ENCODE measurements around the gene KRTAP9-1. TPM values are rescaled to one million over a fixed set of nuclear protein-coding genes. Genes with fewer than 3 reads are reported as not detected.
"Not testable (repeated sequence)": the region's sequence is repeated elsewhere in the genome, so short reads cannot be mapped to it uniquely, and the experiment has no call there.

Gene KRTAP9-1, protein sequence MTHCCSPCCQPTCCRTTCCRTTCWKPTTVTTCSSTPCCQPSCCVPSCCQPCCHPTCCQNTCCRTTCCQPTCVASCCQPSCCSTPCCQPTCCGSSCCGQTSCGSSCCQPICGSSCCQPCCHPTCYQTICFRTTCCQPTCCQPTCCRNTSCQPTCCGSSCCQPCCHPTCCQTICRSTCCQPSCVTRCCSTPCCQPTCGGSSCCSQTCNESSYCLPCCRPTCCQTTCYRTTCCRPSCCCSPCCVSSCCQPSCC
- not detected for total RNA-seq

DNA sequence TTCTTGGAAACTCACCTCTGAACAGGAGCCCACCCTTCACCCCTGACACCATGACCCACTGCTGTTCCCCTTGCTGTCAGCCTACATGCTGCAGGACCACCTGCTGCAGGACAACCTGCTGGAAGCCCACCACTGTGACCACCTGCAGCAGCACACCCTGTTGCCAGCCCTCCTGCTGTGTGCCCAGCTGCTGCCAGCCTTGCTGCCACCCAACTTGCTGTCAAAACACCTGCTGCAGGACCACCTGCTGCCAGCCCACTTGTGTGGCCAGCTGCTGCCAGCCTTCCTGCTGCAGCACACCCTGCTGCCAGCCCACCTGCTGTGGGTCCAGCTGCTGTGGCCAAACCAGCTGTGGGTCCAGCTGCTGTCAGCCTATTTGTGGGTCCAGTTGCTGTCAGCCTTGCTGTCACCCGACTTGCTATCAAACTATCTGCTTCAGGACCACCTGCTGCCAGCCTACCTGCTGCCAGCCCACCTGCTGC, at the start of gene KRTAP9-1:
TSS of gene KRTAP9-1 (plus strand) at position 51 of the 482 bp plus-strand sequence. CDS start at position 51, 0 bp downstream.
- not testable (repeated sequence) for DNase-seq

DNA sequence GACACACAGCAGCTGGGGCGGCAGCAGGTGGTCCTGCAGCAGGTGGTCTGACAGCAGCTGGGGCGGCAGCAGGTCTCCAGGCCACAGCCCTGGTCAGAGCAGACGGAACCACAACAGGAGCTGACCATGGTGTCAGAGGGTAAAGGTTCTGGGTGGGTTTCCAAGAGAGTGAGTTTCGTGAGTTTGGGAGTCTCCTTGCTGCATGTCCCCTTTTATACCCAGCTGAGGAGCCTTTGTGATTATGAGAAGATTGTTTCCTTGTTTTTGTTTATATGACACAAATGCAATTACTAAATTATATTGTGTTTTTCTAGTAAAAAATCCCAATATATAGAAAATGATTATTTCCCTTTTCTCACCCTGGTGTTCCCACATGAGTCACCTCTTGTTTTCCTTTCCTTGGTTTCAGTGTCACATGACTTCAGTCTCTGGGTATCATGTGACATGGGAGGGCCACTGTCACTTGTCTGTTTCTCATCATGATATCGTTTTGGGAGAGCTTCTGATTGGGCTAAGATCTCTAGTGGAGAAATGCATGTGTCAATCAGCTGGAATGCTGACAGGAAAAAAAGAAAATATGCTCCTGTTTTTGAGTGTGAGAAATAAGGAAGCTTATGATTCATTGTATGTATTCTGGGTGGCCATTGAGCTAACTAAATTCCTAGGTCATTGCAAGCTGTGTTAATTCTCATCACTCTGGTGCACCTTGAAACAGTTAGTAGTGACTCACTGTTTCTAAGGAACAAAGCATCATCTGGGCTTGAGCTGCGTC, 49.1 kb upstream of the KRTAP9-1 start, which contains the start of gene KRTAP4-6:
TSS of gene KRTAP4-6 (minus strand) at position 185 of the 772 bp plus-strand sequence. CDS start at position 128, 57 bp downstream.
- DNase-seq = no peak

DNA sequence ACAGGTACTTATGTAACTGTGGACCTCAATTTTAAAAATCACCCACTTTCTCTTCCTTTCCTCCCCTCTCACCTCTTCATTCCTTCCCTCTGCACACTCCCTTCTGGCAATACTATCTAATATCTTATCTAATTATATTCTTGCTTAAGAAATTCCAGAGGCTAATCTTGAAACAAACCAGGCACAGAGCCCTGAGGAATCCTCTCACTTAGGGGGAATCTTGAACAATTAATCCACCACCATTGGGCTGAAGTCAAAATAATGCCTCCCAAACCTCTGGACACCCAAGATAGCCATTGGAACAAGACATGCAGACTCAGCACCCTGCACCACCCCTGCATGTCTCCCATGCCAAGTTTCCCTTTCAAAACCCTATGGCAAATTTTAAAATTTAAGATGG, 48.3 kb upstream of the KRTAP9-1 start:
- DNase-seq = no peak

DNA sequence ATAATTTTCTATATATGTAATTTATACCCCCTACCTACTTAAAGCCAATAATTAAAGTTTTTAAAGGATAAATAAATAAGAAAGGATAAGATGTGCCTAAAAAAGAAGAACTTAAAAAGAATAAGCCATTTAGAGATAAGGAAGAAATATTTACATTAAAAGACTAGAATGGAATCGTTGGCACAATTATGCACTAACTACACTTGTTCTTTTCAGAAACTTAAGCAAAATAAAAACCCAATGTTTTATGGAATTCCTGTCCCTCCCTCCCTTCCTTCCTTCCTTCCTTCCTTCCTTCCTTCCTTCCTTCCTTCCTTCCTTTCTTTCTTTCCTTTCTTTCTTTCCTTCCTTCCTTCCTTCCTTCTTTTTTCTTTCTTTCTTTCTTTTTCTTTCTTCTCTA, 44.8 kb upstream of the KRTAP9-1 start:
- no peak for DNase-seq

DNA sequence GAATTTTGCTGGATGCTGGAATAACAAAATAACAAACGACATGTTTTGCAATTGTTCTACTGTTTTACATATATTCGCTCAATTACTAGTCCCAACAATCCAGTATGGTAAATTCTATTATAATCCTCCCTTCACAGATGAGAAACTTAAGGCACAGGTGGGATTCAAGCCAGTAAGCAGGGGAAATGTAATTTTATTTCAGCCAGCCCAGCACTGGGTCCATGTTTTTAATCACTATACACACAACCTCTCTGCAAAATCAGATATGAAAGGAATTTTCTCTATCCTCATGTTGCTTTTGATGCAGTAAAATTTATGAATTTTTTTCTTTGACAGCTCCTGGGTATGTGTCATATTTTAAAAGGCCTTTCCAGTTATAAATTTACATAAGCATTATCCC, 44.4 kb upstream of the KRTAP9-1 start:
- DNase-seq = no peak

DNA sequence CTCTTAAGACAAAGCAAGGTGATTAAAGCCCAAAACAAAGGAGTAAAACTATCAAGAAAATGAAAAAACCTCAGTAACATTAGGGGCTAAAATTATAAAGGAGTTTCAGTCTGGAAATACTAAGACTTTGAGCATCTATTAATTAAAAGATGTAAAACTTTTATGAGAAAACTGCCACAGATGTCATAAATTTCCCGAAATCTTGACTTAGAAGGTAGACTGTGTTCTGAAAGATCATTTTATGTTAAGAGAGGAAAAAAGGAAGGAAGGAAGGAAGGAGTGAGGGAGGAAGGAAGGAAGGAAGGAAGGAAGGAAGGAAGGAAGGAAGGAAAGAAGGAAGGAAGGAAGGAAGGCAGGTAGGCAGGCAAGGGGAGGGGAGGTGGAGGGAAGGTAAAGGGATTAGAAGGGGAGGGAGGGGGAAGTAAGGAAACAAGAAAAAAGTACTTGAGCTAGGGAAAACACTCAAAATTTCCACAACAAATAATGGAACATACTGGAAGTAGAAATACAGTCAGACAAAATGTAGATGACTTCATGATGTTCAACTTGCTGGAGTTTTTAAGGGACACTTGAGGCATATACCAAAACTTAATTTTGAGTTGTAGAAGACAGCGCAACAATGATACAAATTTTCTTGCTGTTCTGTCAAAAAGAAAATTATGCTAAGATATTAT, 42.0 kb upstream of the KRTAP9-1 start:
- no peak for DNase-seq

DNA sequence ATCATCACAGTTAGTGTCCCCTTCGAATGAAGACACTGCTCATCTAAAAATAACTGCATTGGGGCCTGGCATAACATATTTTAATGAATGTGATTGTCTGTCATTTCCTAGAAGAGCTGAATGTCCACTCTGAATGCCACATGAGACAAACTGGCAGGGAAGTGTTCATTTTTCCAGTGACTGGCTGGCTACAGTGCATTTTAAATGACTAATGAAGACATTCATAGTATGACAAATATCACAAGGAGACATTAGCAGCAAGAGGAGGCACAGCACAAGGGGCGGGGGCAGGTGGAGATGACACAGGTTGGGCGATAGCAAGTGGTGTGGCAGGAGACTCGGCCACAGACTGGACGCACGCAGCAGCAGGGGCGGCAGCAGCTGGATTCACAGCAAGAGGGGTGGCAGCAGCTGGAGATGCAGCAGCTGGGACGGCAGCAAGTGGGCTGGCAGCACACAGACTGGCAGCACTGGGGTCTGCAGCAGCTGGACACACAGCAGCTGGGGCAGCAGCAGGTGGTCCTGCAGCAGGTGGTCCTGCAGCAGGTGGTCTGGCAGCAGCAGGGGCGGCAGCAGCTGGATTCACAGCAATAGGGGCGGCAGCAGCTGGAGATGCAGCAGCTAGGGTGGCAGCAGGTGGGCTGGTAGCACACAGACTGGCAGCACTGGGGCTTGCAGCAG, 40.6 kb upstream of the KRTAP9-1 start:
- not testable (repeated sequence) for DNase-seq

DNA sequence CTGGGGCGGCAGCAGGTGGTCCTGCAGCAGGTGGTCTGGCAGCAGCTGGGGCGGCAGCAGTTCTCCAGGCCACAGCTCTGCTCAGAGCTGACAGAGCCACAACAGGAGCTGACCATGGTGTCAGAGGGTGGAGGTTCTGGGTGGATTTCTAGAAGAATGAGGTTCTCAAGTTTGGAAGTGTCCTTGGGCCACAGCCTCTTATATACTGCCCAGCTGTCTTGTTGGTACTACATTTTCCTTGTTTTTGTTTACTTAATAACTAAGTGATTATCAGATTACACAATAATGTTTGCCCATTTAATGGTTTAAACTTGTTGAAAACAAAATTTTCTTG, 40.1 kb upstream of the KRTAP9-1 start, which contains the start of gene KRTAP4-5:
TSS of gene KRTAP4-5 (minus strand) at position 174 of the 334 bp plus-strand sequence. CDS start at position 116, 58 bp downstream.
- DNase-seq = no peak

DNA sequence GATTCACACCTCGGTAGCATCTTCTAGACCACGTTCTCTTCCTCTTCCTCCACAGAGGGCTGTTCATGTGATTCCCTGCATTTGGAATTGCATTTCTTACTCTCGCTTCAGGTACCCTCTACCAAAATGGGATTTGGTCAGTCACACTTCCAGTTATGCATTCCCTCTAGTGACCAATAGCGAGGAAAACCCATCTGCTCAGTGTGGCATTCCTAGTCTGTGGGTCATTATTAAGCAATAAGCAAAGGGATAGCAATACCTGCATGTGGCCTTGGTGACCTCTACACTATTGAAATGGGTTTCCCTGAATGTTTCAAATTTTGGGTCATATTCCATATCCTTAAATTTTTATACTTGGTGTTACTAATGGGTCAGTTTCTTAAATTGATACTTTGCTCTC, 39.7 kb upstream of the KRTAP9-1 start:
- DNase-seq = no peak

DNA sequence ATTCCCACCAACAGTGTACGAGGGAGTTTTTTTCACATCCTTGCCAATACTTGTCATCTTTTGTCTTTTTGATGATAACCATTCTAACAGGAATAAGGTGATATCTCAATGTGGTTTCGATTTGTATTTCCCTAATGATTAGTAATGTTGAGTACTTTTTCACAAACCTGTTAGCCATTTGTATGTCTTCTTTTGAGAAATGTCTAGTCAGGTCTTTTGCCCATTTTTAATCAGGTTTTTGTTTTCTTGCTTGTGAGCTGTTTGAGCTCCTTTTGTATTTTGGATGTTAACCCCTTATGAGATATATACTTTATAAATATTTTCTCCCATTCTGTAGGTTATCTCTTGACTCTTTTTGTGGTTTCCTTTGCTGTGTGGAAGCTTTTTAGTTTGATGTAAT, 38.2 kb upstream of the KRTAP9-1 start:
- no peak for DNase-seq

DNA sequence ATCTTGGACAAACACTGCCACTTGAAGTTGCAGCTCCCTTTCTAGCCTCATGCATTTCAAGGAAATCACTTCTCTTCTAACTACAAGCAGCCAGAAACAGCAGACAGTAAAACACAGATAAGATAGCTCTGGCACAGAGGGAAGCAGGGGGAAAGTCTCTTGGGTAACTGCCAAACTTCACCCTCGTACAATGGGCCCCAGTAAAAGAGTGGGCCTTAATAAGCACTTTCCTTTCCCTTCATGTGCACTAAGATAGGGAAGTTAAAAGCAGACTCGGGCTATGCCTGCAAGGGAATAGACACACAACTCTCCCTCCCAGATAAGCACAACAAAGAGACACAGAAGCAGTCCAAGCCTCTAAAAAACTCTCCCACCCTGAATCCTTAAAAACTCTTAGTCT, 35.8 kb upstream of the KRTAP9-1 start:
- no peak for DNase-seq

DNA sequence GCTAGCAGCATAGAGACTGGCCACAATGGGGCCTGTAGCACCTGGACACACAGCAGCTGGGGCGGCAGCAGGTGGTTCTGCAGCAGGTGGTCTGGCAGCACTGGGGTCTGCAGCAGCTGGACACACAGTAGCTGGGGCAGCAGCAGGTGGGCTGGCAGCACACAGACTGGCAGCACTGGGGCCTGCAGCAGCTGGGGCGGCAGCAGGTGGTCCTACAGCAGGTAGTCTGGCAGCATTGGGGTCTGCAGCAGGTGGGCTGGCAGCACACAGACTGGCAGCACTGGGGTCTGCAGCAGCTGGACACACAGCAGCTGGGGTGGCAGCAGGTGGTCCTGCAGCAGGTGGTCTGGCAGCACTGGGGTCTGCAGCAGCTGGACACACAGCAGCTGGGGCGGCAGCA, 29.5 kb upstream of the KRTAP9-1 start:
- DNase-seq = not testable (repeated sequence)

DNA sequence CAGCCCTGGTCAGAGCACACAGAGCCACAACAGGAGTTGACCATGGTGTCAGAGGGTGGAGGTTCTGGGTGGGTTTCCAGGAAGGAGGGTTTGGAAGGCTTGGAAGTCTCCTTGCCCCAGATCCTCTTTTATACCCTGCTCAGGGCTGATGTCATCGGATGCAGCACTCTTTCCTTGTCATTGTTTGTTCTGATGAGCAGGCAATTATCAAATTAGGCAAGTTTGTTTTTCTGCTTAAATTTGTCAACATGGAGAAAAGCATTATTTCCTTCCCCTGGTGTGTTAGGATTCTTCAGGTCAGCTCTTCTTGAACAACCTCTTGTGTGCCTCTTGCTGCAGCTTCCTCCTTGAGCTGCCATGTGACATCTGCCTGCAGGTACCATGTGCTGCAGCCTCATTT, 29.0 kb upstream of the KRTAP9-1 start, which contains the start of gene KRTAP4-4:
TSS of gene KRTAP4-4 (minus strand) at position 101 of the 400 bp plus-strand sequence. CDS start at position 44, 57 bp downstream.
- no peak for DNase-seq

DNA sequence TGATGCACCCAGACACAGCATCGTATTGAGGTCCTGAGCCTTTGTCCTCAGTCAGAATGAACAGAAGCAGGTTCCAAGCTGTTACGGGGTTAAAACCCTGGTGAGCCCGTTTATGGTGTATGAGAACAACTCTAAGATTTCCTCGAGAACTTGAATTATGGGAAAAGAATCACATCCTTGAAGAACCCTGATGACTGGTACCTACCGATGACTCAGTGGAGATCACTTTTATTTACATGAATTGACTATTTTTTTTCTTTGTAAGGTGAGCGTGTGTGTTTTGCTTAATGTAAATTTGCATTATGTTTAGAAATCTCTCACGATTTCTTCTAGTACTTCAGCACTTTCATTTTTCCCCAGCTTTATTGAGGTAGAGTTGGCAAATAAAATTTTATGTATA, 25.9 kb upstream of the KRTAP9-1 start:
- no peak for DNase-seq

DNA sequence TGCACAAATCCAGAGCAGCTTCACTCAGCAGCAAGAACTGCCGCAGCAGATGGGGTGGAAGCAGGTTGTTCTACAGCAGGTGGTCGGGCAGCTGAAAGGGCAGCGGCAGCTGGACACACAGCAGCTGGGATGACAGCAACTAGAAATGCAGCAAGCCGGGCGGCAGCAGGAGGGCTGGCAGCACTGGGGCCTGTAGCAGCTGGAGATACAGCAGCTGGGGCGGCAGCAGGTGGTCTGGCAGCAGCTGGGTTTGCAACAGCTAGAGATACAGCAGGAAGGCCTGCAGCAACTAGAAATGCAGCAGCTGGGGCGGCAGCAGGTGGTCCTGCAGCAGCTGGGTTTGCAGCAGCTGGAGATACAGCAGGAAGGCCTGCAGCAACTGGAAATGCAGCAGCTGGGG, 22.1 kb upstream of the KRTAP9-1 start:
- DNase-seq = no peak

DNA sequence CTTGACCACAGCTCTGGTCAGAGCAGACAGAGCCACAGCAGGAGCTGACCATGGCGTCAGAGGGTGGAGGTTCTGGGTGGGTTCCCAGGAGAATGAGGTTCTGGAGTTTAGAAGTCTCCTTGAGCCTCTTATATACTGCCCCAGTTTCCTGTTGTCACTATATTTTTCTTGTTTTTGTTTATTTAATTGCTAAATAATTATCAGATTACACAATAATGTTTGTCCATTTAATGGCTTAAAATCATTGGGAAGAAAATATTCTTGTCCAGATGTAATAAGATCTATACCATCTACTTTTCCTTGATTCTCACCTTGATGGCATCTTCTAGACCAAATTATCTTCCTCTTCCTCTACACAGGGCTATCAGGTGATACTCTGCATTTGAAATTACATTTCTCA, 21.6 kb upstream of the KRTAP9-1 start, which contains the start of gene KRTAP4-3:
TSS of gene KRTAP4-3 (minus strand) at position 101 of the 400 bp plus-strand sequence. CDS start at position 52, 49 bp downstream.
- DNase-seq = no peak

DNA sequence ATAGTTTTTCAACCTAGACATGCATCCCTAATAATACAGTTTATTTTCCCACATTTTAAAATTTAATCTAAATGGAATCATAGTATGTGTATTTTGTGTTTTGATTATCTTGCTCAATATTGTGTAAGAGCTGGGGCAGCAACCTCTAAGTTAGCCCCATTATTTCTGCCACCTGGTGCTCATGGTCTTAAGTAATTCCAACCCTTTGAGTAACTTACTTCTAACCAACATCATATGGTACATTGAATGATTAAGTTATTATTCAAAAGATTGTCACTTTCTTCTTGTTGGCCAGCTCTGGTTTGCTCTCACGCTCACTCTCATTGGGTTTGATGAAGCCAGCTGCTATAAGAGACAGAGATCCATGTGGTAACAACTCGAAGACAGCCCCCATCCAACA, 17.8 kb upstream of the KRTAP9-1 start:
- DNase-seq = no peak

DNA sequence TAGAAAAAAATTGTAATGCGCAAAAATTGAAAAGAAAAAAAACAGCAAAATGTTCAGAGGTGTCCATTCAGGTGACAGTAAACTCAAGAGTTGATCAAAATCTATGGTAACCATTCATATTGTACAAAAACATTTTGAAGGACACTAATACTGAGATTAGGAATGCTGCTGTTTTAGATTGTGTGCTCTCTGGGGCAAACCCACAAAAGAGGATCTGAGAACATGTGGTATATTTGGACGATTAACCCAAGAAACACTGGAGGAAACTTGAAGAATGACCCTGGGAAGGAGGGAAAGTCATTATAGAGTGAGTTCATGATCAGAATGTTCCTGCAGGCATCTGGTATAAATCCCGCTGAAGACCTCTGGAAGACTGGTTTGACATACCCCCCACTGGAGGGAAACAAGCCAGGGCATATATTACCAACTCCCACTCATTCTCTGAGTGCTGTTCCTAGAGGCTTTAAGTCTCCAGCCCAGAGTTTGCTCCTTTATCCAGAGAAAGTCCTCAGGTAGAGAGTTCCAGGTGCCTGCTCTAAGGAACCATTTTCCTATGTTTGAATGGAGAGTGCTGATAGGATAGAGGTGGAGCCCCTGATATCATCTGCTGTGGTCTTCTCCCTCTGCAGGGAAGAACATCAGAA, 12.8 kb upstream of the KRTAP9-1 start:
- DNase-seq = no peak

DNA sequence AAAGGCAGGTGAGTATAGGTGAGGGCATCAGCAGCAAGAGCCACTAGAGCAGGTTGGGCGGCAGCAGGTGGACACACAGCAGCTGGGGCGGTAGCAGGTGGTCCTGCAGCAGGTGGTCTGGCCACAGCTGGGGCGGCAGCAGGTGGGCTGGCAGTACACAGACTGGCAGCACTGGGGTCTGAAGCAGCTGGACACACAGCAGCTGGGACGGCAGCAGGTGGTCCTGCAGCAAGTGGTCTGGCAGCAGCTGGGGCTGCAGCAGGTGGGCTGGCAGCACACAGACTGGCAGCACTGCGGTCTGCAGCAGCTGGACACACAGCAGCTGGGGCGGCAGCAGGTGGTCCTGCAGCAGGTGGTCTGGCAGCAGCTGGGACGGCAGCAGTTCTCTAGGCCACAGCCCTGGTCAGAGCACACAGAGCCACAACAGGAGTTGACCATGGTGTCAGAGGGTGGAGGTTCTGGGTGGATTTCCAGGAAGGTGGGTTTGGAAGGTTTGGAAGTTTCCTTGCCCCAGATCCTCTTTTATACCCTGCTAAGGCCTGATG, 11.9 kb upstream of the KRTAP9-1 start, which contains the start of gene KRTAP4-2:
TSS of gene KRTAP4-2 (minus strand) at position 495 of the 545 bp plus-strand sequence. CDS start at position 438, 57 bp downstream.
- no peak for DNase-seq

DNA sequence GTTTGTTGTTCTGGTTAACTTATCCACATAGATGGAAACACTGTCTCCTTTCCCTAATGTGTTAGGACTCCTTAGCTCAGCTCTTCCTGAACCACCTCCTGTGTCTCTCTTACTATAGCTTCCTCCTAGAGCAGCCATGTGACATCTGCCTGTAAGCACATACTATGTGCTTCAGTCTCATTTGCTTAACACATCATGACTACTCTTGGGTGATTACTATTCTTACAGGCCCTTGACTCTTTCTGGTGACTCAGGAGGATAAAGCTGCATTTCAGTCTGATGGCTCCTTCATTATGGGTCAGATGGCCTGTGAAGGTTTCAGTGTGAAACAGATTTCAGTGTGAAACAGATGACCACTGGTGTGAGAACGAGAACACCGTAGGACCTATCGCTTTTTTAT, 11.3 kb upstream of the KRTAP9-1 start:
- DNase-seq = no peak
